Mesenchymal stem cell (in vitro differentiated cells and primary cell): Measurements from ENCODE around the gene SLC46A1.

Experiments used
- DNase-seq: peaks from one replicate; pipeline ENCODE4 v3.0.0-alpha.2; 2013
- H2AFZ ChIP-seq: one replicate; pipeline ENCODE4 v1.6.1; 2013; ENCODE audit warnings: low read depth, mild to moderate bottlenecking, control low read depth, inconsistent platforms, low read length, moderate library complexity
- H2AK5ac ChIP-seq: 2 replicates; pipeline ENCODE4 v1.6.1; 2013; ENCODE audit warnings: low read length, moderate library complexity, mild to moderate bottlenecking, inconsistent platforms; ENCODE audit not compliant: severe bottlenecking
- H2BK120ac ChIP-seq: one replicate; pipeline ENCODE4 v1.6.1; 2013; ENCODE audit warnings: low read depth, mild to moderate bottlenecking, inconsistent platforms, low read length, moderate library complexity
- H2BK12ac ChIP-seq, 2 experiments: one replicate each; pipeline ENCODE4 v1.6.1; 2013; ENCODE audit warnings: inconsistent platforms in 2 of 2, low read length in 2 of 2, mild to moderate bottlenecking in 2 of 2, moderate library complexity in 2 of 2, control low read depth in 1 of 2
- H2BK15ac ChIP-seq: one replicate; pipeline ENCODE4 v1.6.1; 2013; ENCODE audit warnings: mild to moderate bottlenecking, low read depth, inconsistent platforms; ENCODE audit not compliant: poor library complexity, severe bottlenecking
- H2BK5ac ChIP-seq: 2 replicates; pipeline ENCODE4 v1.6.1; 2013; ENCODE audit warnings: low read depth, mild to moderate bottlenecking, low read length, control low read depth, inconsistent platforms; ENCODE audit not compliant: poor library complexity, severe bottlenecking
- H3K14ac ChIP-seq, 2 experiments: one replicate each; pipeline ENCODE4 v1.6.1; 2013; ENCODE audit warnings: inconsistent platforms in 2 of 2, low read length in 2 of 2, control low read depth in 1 of 2, mild to moderate bottlenecking in 1 of 2, moderate library complexity in 1 of 2
- H3K18ac ChIP-seq, 2 experiments: one replicate each; pipeline ENCODE4 v1.6.1; 2013; ENCODE audit warnings: inconsistent platforms in 2 of 2, low read length in 2 of 2, control low read depth in 1 of 2, low read depth in 1 of 2, mild to moderate bottlenecking in 1 of 2
- H3K23ac ChIP-seq, 2 experiments: one replicate each; pipeline ENCODE4 v1.6.1; 2013; ENCODE audit warnings: inconsistent platforms in 2 of 2, low read length in 2 of 2, mild to moderate bottlenecking in 2 of 2, moderate library complexity in 2 of 2, control low read depth in 1 of 2
- H3K27ac ChIP-seq: 2 replicates; pipeline ENCODE4 v1.5.1; 2013; ENCODE audit warnings: mild to moderate bottlenecking, moderate library complexity, low read length, control low read depth, inconsistent platforms; ENCODE audit not compliant: poor library complexity, severe bottlenecking
- H3K27me3 ChIP-seq, 2 experiments: 2 replicates each; pipeline versions ENCODE4 v1.6.1 to v1.7.0; 2013; ENCODE audit warnings: low read length in 2 of 2, mild to moderate bottlenecking in 2 of 2, moderate library complexity in 2 of 2, control low read depth in 1 of 2, inconsistent platforms in 1 of 2; ENCODE audit not compliant: control insufficient read depth in 1 of 2, insufficient read depth in 1 of 2
- H3K36me3 ChIP-seq, 2 experiments: 2 replicates each; pipeline versions ENCODE4 v1.6.1 to v1.7.0; 2013; ENCODE audit warnings: low read length in 2 of 2, control low read depth in 1 of 2, inconsistent platforms in 1 of 2, low read depth in 1 of 2, mild to moderate bottlenecking in 1 of 2; ENCODE audit not compliant: insufficient read depth in 2 of 2, control insufficient read depth in 1 of 2
- H3K4ac ChIP-seq, 2 experiments: one replicate each; pipeline ENCODE4 v1.6.1; 2013; ENCODE audit warnings: inconsistent platforms in 2 of 2, low read length in 2 of 2, mild to moderate bottlenecking in 2 of 2, moderate library complexity in 2 of 2, control low read depth in 1 of 2, low read depth in 1 of 2
- H3K4me1 ChIP-seq: 2 replicates; pipeline ENCODE4 v1.6.1; 2013; ENCODE audit warnings: low read depth, low read length, control low read depth; ENCODE audit not compliant: control insufficient read depth, insufficient read depth
- H3K4me2 ChIP-seq: 2 replicates; pipeline ENCODE4 v1.6.1; 2013; ENCODE audit warnings: low read length, mild to moderate bottlenecking, inconsistent platforms; ENCODE audit not compliant: poor library complexity, severe bottlenecking
- H3K4me3 ChIP-seq, 2 experiments: 2 replicates each; pipeline versions ENCODE4 v1.5.1 to v1.7.0; 2013; ENCODE audit warnings: low read length in 2 of 2, mild to moderate bottlenecking in 2 of 2, control low read depth in 1 of 2, low read depth in 1 of 2; ENCODE audit not compliant: insufficient read depth in 1 of 2
- H3K79me1 ChIP-seq: replicated peaks from 2 replicates; pipeline ENCODE4 v1.6.1; 2013; ENCODE audit warnings: mild to moderate bottlenecking, control low read depth, low read length, inconsistent platforms; ENCODE audit not compliant: poor library complexity, severe bottlenecking
- H3K9ac ChIP-seq: 2 replicates; pipeline ENCODE4 v1.7.0; 2013; ENCODE audit warnings: mild to moderate bottlenecking, low read length, moderate library complexity
- H3K9me3 ChIP-seq: 2 replicates; pipeline ENCODE4 v1.7.0; 2013; ENCODE audit warnings: mild to moderate bottlenecking, low read length; ENCODE audit not compliant: control insufficient read depth
- H4K8ac ChIP-seq: one replicate; pipeline ENCODE4 v1.6.1; 2013; ENCODE audit warnings: inconsistent platforms, mild to moderate bottlenecking, low read length, moderate library complexity
- H4K91ac ChIP-seq: one replicate; pipeline ENCODE4 v1.6.1; 2013; ENCODE audit warnings: mild to moderate bottlenecking, low read length, inconsistent platforms
- WGBS: methylation state at CpG from one replicate; pipeline ENCODE4 v1.1.7; 2013; ENCODE audit warnings: mixed read lengths; 5-methylcytosine and 5-hydroxymethylcytosine counted together

SLC46A1 gene

GRCh38 chr17:28366605-28367004 is 39.4 kb downstream of the SLC46A1 start:
- Histone ChIP-seq H2AK5ac (no peak overlapping the region), H3K14ac (no peak overlapping the region), H3K27ac (no peak overlapping the region), H3K9ac (no peak overlapping the region), H2BK15ac (no peak overlapping the region), H4K91ac (no peak overlapping the region), H3K18ac (no peak overlapping the region), H2BK12ac (no peak overlapping the region), H4K8ac (no peak overlapping the region), H2BK5ac (no peak overlapping the region), H3K4me1 (peaks cover 8% of the 10 kb centered on the region), H3K23ac (no peak overlapping the region), H3K27me3 (no peaks in the 10 kb centered on the region), H3K4ac (no peak overlapping the region), H3K4me3 (no peak overlapping the region), H3K9me3 (no peaks in the 10 kb centered on the region), H2BK120ac (no peak overlapping the region), H2AFZ (no peak overlapping the region), H3K79me1 (peaks cover 5% of the 10 kb centered on the region), H3K4me2 (no peak overlapping the region), H3K36me3 (peaks cover 34 to 42% of the 10 kb centered on the region in 2 experiments)
- no peak for DNase-seq
- no CpG with 5 or more reads among the region's 1 CpG for WGBS

DNA sequence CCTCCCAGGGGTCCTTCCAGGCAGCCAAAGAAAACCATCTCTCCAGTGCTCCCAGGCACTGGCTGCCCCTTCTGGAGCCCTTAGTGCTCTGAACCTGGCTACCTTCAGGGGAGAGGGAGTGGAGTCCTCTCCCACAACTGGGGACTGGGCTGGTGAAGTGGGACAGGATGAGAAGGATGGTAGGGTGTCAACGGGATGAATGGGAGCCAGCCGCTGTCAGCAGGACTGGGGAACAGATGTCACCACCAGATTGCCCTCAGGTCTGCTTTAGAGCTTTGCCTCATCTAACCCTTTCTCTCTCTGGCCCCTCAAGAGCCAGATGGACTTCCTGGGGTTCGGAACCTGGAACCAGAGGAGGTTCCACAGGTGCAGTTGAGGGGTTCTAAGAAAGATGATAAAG is 40.5 kb downstream of the SLC46A1 start:
- Histone ChIP-seq H3K4me1 (peaks cover 3% of the 10 kb centered on the region), H3K4ac (no peak overlapping the region), H2AFZ (no peak overlapping the region), H2AK5ac (no peak overlapping the region), H3K79me1 (peaks cover 13% of the 10 kb centered on the region), H3K36me3 (peaks cover 45 to 49% of the 10 kb centered on the region in 2 experiments), H3K23ac (no peak overlapping the region), H3K9ac (no peak overlapping the region), H3K9me3 (no peaks in the 10 kb centered on the region), H2BK5ac (no peak overlapping the region), H3K14ac (no peak overlapping the region), H2BK120ac (no peak overlapping the region), H3K4me3 (no peak overlapping the region), H3K4me2 (no peak overlapping the region), H2BK12ac (no peak overlapping the region), H2BK15ac (no peak overlapping the region), H3K27me3 (no peaks in the 10 kb centered on the region), H3K27ac (no peak overlapping the region), H4K91ac (no peak overlapping the region), H4K8ac (no peak overlapping the region), H3K18ac (no peak overlapping the region)
- WGBS: 100% methylated on average over 2 of the region's 3 CpGs
- DNase-seq: no peak

DNA sequence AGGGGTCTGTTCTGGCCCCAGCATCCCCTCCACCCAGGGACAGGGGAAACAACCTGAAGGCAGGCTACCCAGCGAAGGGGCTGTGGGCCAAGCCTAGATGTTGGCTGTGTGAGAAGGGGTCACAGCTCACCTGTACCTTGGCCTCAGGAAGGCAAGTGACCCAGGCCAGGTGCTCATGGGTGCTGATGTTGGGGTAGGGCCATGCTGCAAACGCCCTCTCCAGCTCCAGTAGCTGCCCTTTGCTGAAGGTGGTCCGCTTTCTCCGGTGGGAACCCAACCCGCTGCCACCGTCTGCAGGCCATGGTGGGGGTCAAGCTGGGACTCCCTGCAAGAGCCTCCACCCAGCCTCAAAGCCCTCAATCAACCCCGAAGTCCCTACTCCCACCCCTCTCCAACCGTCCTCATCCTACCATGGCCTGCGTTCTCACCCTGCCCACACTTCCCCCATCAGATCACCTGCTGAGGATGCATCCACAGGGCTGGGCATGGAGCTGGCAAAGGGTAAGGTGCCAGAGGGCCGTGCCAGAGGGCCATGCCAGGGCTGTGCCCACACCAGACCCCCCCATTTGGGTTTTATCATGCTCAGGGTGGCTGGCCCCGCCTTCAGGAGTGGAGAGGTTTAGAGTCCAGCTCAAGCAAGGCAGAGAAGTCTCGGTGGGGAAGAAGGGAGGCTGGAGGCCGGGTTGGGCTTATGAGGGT is 41.2 kb downstream of the SLC46A1 start, which contains the start of gene SEBOX:
Gene SEBOX, minus strand, starts transcription at position 535 of the 699 bp plus-strand sequence. Its CDS starts 48 bp downstream, at position 487.
- no peak within 1 kb of the TSS for H3K4ac ChIP-seq
- H3K18ac ChIP-seq: no peak within 1 kb of the TSS
- no peak within 1 kb of the TSS for H2BK12ac ChIP-seq
- H3K4me2 ChIP-seq: no peak within 1 kb of the TSS
- H4K8ac ChIP-seq: no peak within 1 kb of the TSS
- H3K36me3 ChIP-seq: peaks cover 52 to 56% of the 10 kb centered on the region in 2 experiments
- no peak within 1 kb of the TSS for H2BK120ac ChIP-seq
- no peak within 1 kb of the TSS for H2BK5ac ChIP-seq
- H3K23ac ChIP-seq: no peak within 1 kb of the TSS
- H2AK5ac ChIP-seq: no peak within 1 kb of the TSS
- H3K4me3 ChIP-seq: no peak within 1 kb of the TSS
- no peak within 1 kb of the TSS for H3K14ac ChIP-seq
- no peaks in the 10 kb centered on the region for H3K4me1 ChIP-seq
- no peak within 1 kb of the TSS for H4K91ac ChIP-seq
- no peak for DNase-seq
- no peak within 1 kb of the TSS for H2BK15ac ChIP-seq
- no peak within 1 kb of the TSS for H2AFZ ChIP-seq
- H3K79me1 ChIP-seq: peaks cover 19% of the 10 kb centered on the region
- H3K27me3 ChIP-seq: no peaks in the 10 kb centered on the region
- H3K9ac ChIP-seq: no peak within 1 kb of the TSS
- no peaks in the 10 kb centered on the region for H3K9me3 ChIP-seq
- H3K27ac ChIP-seq: no peak within 1 kb of the TSS
- 95% methylated on average over 10 of the region's 13 CpGs for WGBS

DNA sequence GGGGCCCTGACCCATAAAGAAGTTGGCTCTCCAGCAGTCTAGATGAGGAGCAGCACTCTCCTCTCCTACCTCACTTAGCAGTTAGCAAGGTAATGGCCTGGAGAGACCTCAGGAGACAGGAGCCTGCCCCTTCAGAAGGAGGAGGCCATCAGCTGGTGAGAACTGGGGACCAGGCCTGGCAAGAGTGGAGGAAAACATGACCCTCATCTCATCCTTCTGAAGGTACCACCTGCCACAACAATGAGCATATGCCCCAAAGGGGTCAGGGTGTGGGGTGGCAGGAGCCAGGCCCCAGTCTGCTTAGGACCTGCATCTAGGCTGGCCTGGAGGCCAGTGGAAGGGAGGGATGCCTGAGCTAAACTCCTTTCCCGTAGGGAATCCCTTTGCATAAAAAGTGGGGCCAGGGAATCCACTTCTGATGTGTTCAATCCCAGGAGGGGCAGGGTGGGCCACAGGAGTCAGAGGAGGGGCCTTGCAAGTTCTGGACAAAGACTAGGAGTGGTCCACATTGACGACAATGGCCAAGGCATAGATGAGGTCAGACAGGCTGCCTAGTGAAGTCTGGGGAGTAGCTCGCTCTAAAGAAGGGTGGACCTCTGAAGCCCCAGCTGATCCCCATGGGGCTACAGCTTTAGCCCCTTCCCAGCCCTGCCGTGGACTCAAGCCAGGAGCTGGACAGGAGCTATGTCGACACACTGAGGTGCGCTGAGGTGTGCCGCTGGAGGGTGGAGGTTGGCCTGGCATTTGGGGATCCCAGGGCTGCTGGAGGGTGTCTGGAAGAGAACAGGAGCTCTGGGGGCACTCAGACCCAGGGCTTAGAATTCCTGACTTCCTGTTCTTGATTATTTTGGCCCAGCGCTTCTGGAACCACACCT is 42.0 kb downstream of the SLC46A1 start:
- 98% methylated on average over 8 of the region's 8 CpGs for WGBS
- no peak overlapping the region for H4K91ac ChIP-seq
- H3K27ac ChIP-seq: no peak overlapping the region
- H2AFZ ChIP-seq: no peak overlapping the region
- no peak for DNase-seq
- no peaks in the 10 kb centered on the region for H3K9me3 ChIP-seq
- H3K36me3 ChIP-seq: peaks cover 58 to 61% of the 10 kb centered on the region in 2 experiments
- H4K8ac ChIP-seq: no peak overlapping the region
- no peak overlapping the region for H2BK15ac ChIP-seq
- H3K4ac ChIP-seq: no peak overlapping the region
- no peak overlapping the region for H2AK5ac ChIP-seq
- no peaks in the 10 kb centered on the region for H3K4me1 ChIP-seq
- H3K18ac ChIP-seq: no peak overlapping the region
- no peak overlapping the region for H3K9ac ChIP-seq
- H2BK12ac ChIP-seq: no peak overlapping the region
- no peak overlapping the region for H2BK120ac ChIP-seq
- no peak overlapping the region for H3K4me2 ChIP-seq
- no peak overlapping the region for H3K4me3 ChIP-seq
- H3K27me3 ChIP-seq: no peaks in the 10 kb centered on the region
- H3K79me1 ChIP-seq: peaks cover 24% of the 10 kb centered on the region
- H3K23ac ChIP-seq: no peak overlapping the region
- H2BK5ac ChIP-seq: no peak overlapping the region
- H3K14ac ChIP-seq: no peak overlapping the region
